NCI-H2081 (cell line): ENCODE results near the gene TMEM236.

Experiments used
- DNase-seq, 2 experiments: peaks; one replicate each; lab custom pipeline; 2025; lab: John Stamatoyannopoulos, UW

TMEM236 gene

GRCh38 chr10:17820943-17821342, 68.9 kb downstream of the TMEM236 start:
- DNase-seq, result no peak

GRCh38 chr10:17821893-17822292, 69.9 kb downstream of the TMEM236 start:
- no peak for DNase-seq

GRCh38 chr10:17831341-17831740, 79.3 kb downstream of the TMEM236 start:
- no peak for DNase-seq

- DNase-seq, result no peak
Observed at GRCh38 chr10:17831896-17832295, 79.9 kb downstream of the TMEM236 start.

GRCh38 chr10:17833656-17834055, 81.7 kb downstream of the TMEM236 start:
- no peak for DNase-seq

- no peak for DNase-seq
Observed at GRCh38 chr10:17835688-17836087, 83.7 kb downstream of the TMEM236 start.

GRCh38 chr10:17836942-17837341, 84.9 kb downstream of the TMEM236 start:
- DNase-seq, result no peak

GRCh38 chr10:17838080-17838648, 86.2 kb downstream of the TMEM236 start:
- peak in 1 of 2 experiments; percentile 36 for DNase-seq

GRCh38 chr10:17841050-17841449, 89.0 kb downstream of the TMEM236 start:
- no peak for DNase-seq

- DNase-seq, result no peak
Observed at GRCh38 chr10:17842641-17843040, 90.6 kb downstream of the TMEM236 start.

- peak; percentile 2 for DNase-seq
Observed at GRCh38 chr10:17847585-17848296, 95.7 kb downstream of the TMEM236 start.

- DNase-seq, result no peak
Observed at GRCh38 chr10:17848646-17849045, 96.6 kb downstream of the TMEM236 start.
